Stomach (tissue), 4 donors: ENCODE measurements around the gene MARCHF9.

Experiments used
- CTCF ChIP-seq, 7 experiments: fragments of 450-650 bp in 4 of 7; fragments of 200-600 bp in 3 of 7; sonication (generic) in 3 of 7; IDR thresholded peaks; one replicate each; pipeline ENCODE4 v1.5.1; 2016 to 2019; ENCODE audit warnings: antibody characterized with exemption in 7 of 7, control low read depth in 2 of 7, mild to moderate bottlenecking in 1 of 7
- EP300 ChIP-seq: sonication (generic); formaldehyde crosslinking; IDR thresholded peaks from one replicate; pipeline ENCODE4 v1.6.1; 2017; ENCODE audit warnings: antibody characterized with exemption
- POLR2A ChIP-seq, 4 donors: fragments of 450-650 bp; IDR thresholded peaks; one replicate each; pipeline ENCODE4 v1.6.1; 2016; ENCODE audit warnings: antibody characterized with exemption in 4 of 4, control low read depth in 2 of 4, mild to moderate bottlenecking in 1 of 4, moderate library complexity in 1 of 4
- POLR2AphosphoS5 ChIP-seq, 3 donors: sonication (generic); formaldehyde crosslinking; IDR thresholded peaks; one replicate each; pipeline ENCODE4 v1.6.1; 2016; ENCODE audit warnings: antibody characterized with exemption in 3 of 3

DNA sequence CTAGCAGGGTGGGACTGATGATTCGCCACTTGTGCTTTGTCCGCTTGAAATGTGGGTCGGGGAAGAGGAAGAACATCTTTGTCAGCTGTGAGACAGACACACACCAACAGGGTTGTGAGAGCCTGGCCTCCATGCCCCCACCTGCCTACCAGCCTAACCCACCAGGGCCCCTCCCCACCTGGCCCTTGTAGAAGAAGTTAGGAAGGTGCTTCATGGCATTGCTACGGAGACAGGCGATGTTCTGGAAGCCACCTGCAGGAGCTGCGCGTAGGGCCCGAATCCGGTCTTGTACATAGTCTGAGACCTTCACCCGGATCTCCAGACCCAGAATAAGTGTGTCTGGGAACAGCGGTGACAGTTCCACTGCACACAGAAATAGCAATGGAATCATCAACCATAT, 14.7 kb downstream of the MARCHF9 start:
- TF ChIP-seq CTCF (IDR thresholded peaks at IDR 0.05): no peak
- no peak for TF ChIP-seq POLR2AphosphoS5 (IDR thresholded peaks at IDR 0.05)
- no peak for TF ChIP-seq EP300
- TF ChIP-seq POLR2A (IDR thresholded peaks at IDR 0.05): no peak
